SK-N-SH (cell line): Measurements from ENCODE around the gene TRHDE.

Experiments used
- CHD2 ChIP-seq: fragments of 150-350 bp; IDR thresholded peaks from 2 replicates; pipeline ENCODE4 v1.6.1; 2018; ENCODE audit warnings: low read length; ENCODE audit not compliant: partially characterized antibody
- CTCF ChIP-seq: fragments of 200-600 bp; sonication (generic); IDR thresholded peaks from 2 replicates; pipeline ENCODE4 v1.6.1; 2017; ENCODE audit warnings: antibody characterized with exemption, mild to moderate bottlenecking, moderate library complexity
- EZH2phosphoT487 ChIP-seq: fragments of 200-600 bp; sonication (generic); IDR thresholded peaks from 2 replicates; pipeline ENCODE4 v1.6.1; 2017; ENCODE audit warnings: low read depth, mixed run types, mild to moderate bottlenecking, antibody characterized with exemption, moderate library complexity, borderline replicate concordance
- FOXJ3 ChIP-seq: sonication (generic); formaldehyde crosslinking; IDR thresholded peaks from 2 replicates; pipeline ENCODE4 v1.5.1; 2020; ENCODE audit warnings: mild to moderate bottlenecking, missing genetic modification reagents
- FOXM1 ChIP-seq: IDR thresholded peaks from 2 replicates; pipeline ENCODE4 v1.4.0; 2012; ENCODE audit warnings: low read depth, mild to moderate bottlenecking
- JUND ChIP-seq: IDR thresholded peaks from 2 replicates; pipeline ENCODE4 v1.4.0; 2012
- MXI1 ChIP-seq: IDR thresholded peaks from 2 replicates; pipeline ENCODE4 v1.6.1; 2012; ENCODE audit warnings: mild to moderate bottlenecking, low read depth, low read length, improper control_type of control experiment
- POLR2AphosphoS5 ChIP-seq: IDR thresholded peaks from 2 replicates; pipeline ENCODE4 v1.6.1; 2012; ENCODE audit warnings: low read depth, low read length
- RAD21 ChIP-seq: IDR thresholded peaks from 2 replicates; pipeline ENCODE4 v1.6.1; 2012; ENCODE audit warnings: mild to moderate bottlenecking, low read length
- RFX5 ChIP-seq: IDR thresholded peaks from 2 replicates; pipeline ENCODE4 v1.6.1; 2012; ENCODE audit warnings: mild to moderate bottlenecking, improper control_type of control experiment, low read length
- TAF1 ChIP-seq: IDR thresholded peaks from 2 replicates; pipeline ENCODE4 v1.6.1; 2012; ENCODE audit warnings: low read depth, mild to moderate bottlenecking, low read length, moderate library complexity, borderline replicate concordance
- YY1 ChIP-seq: IDR thresholded peaks from 2 replicates; pipeline ENCODE4 v1.4.0; 2012; ENCODE audit warnings: low read depth, mild to moderate bottlenecking
- TF ChIP-seq, protein P1 (sequence below): IDR thresholded peaks from 2 replicates; pipeline ENCODE4 v1.4.0; 2012; ENCODE audit warnings: low read depth
- TF ChIP-seq, protein P2 (sequence below): IDR thresholded peaks from 2 replicates; pipeline ENCODE4 v1.6.1; 2012; ENCODE audit warnings: mild to moderate bottlenecking, low read depth, low read length, moderate library complexity

DNA sequence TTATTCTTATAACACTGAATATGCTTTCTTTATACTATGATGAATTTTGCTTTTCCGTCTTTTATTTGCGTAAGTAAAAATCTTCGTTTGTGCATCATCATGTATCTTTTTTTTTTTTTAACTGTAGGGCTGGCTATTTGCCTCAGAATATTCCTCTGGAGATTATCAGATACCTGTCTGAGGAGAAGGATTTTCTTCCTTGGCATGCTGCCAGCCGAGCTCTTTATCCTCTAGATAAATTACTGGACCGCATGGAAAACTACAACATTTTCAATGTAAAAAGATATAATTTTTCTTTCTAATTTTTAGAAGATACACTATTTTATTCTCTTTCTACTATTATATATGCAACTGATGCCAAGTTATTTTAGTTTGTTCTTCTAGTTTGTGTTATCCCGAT, 346.6 kb downstream of the TRHDE start:
- TF ChIP-seq CTCF (no peak), RAD21 (no peak), FOXM1 (no peak), MXI1 (no peak), JUND (no peak), RFX5 (no peak), TAF1 (no peak), CHD2 (no peak), POLR2AphosphoS5 (no peak), YY1 (no peak), EZH2phosphoT487 (no peak), FOXJ3 (CRISPR knock-in tag) (no peak)
- TF ChIP-seq, protein P1, sequence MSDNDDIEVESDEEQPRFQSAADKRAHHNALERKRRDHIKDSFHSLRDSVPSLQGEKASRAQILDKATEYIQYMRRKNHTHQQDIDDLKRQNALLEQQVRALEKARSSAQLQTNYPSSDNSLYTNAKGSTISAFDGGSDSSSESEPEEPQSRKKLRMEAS, result no peak
- TF ChIP-seq, protein P2, sequence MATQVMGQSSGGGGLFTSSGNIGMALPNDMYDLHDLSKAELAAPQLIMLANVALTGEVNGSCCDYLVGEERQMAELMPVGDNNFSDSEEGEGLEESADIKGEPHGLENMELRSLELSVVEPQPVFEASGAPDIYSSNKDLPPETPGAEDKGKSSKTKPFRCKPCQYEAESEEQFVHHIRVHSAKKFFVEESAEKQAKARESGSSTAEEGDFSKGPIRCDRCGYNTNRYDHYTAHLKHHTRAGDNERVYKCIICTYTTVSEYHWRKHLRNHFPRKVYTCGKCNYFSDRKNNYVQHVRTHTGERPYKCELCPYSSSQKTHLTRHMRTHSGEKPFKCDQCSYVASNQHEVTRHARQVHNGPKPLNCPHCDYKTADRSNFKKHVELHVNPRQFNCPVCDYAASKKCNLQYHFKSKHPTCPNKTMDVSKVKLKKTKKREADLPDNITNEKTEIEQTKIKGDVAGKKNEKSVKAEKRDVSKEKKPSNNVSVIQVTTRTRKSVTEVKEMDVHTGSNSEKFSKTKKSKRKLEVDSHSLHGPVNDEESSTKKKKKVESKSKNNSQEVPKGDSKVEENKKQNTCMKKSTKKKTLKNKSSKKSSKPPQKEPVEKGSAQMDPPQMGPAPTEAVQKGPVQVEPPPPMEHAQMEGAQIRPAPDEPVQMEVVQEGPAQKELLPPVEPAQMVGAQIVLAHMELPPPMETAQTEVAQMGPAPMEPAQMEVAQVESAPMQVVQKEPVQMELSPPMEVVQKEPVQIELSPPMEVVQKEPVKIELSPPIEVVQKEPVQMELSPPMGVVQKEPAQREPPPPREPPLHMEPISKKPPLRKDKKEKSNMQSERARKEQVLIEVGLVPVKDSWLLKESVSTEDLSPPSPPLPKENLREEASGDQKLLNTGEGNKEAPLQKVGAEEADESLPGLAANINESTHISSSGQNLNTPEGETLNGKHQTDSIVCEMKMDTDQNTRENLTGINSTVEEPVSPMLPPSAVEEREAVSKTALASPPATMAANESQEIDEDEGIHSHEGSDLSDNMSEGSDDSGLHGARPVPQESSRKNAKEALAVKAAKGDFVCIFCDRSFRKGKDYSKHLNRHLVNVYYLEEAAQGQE, result no peak
